Calu3 (cell line): Measurements from ENCODE around the gene SPINK13. TPM values are rescaled to one million over a fixed set of nuclear protein-coding genes. Genes with fewer than 3 reads are reported as not detected.

Source experiments
- BruUV-seq: library from RNA; stranded (reverse); fragments of 400-500 nt; replicated peaks from 2 replicates; lab custom pipeline; 2021; lab: Mats Ljungman, UMichigan
- CTCF ChIA-PET: fragments of 300-600 bp; sonication (Branson Sonifier 250); formaldehyde crosslinking; loops from one replicate; lab custom pipeline; 2022; ENCODE audit warnings: antibody characterized with exemption; lab: Charles Lee
- DNase-seq: peaks from one replicate; pipeline ENCODE4 v3.0.0; 2022
- H3K27ac Mint-ChIP-seq: one replicate; pipeline ENCODE4 v1.8.0; 2022; ENCODE audit warnings: mixed read lengths; ENCODE audit not compliant: unreplicated experiment
- H3K27me3 Mint-ChIP-seq: one replicate; pipeline ENCODE4 v1.8.0; 2022; ENCODE audit warnings: mixed read lengths; ENCODE audit not compliant: unreplicated experiment
- H3K36me3 Mint-ChIP-seq: one replicate; pipeline ENCODE4 v1.8.0; 2022; ENCODE audit warnings: mild to moderate bottlenecking, moderate library complexity, mixed read lengths; ENCODE audit not compliant: insufficient read depth, unreplicated experiment
- H3K4me1 Mint-ChIP-seq: one replicate; pipeline ENCODE4 v1.8.0; 2022; ENCODE audit warnings: mild to moderate bottlenecking, low read depth, mixed read lengths; ENCODE audit not compliant: unreplicated experiment
- H3K4me3 Mint-ChIP-seq: one replicate; pipeline ENCODE4 v1.8.0; 2022; ENCODE audit warnings: mild to moderate bottlenecking, low read depth, moderate library complexity, mixed read lengths; ENCODE audit not compliant: unreplicated experiment
- H3K9me3 Mint-ChIP-seq: one replicate; pipeline ENCODE4 v1.8.0; 2022; ENCODE audit warnings: low read depth, mixed read lengths; ENCODE audit not compliant: unreplicated experiment
- CTCF ChIP-seq: fragments of 200-600 bp; IDR thresholded peaks from one replicate; pipeline ENCODE4 v1.8.0; 2022; ENCODE audit warnings: antibody characterized with exemption; ENCODE audit not compliant: unreplicated experiment
- intact Hi-C: fragments of 100-400 bp; cut with micrococcal nuclease; formaldehyde crosslinking; loops from one replicate; pipeline ENCODE4 v1.10.0; 2022; ENCODE audit not compliant: unreplicated experiment
- total RNA-seq: library from RNA; stranded (reverse); gene quantifications from 2 replicates; pipeline ENCODE4 v1.2.3, GENCODE V29; 2022

The SPINK13 gene
- total RNA-seq, 1 experiment from 2014 or later = not detected

DNA sequence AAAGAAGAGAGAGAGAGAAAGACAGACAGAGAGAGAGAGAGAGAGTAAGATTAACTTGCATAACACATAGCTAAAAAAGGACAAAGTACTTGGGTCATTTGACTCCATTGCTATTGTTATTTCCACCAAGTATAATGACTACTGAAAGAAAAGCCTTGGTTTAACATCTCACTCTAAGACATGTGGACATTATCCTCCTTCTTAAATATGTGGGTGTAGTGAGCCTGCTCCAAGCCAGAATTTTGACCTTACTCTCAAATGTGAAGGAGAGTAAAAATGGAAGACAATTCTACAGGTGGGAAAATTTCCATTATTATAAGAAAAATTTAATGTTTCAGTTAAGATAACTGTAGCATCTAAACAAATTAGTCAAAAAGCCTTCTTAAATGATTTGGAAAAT is 38.8 kb upstream of the SPINK13 start:
- no peaks in the 10 kb centered on the region for H3K36me3 Mint-ChIP-seq
- no peak overlapping the region for H3K4me3 Mint-ChIP-seq
- no peaks in the 10 kb centered on the region for H3K27me3 Mint-ChIP-seq
- CTCF ChIA-PET = interaction anchor here (0.7 kb wide), 2 partner anchors 39 to 294 kb away, joined by 3 to 4 read pairs; no protein-coding TSS in a partner anchor
- no peak for DNase-seq
- TF ChIP-seq CTCF = no peak
- no peaks in the 10 kb centered on the region for H3K4me1 Mint-ChIP-seq
- no peak overlapping the region for H3K27ac Mint-ChIP-seq
- intact Hi-C loops = no loop called here
- no peaks in the 10 kb centered on the region for H3K9me3 Mint-ChIP-seq
- BruUV-seq = no TSS peak

DNA sequence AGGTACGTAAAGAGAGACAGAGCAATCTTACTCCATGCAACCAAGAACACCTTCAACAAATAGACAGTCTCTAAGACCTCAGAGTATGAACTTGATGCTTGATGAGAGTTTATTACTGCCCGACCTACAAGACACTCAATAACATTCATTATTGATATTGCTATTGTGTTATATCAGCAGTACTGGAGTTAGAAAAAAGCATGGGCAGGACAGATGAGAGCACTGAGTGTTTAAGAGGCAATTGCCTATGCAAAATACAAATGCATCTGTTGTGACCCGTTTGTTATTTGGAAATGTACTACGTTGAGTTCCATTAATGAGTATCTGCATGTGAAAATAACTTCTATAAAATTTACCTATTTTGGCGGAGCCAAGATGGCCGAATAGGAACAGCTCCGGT is 38.4 kb upstream of the SPINK13 start:
- BruUV-seq = no TSS peak
- Mint-ChIP-seq H3K27me3 (no peaks in the 10 kb centered on the region), H3K27ac (no peak overlapping the region), H3K4me3 (no peak overlapping the region), H3K36me3 (no peaks in the 10 kb centered on the region), H3K9me3 (no peaks in the 10 kb centered on the region), H3K4me1 (no peaks in the 10 kb centered on the region)
- no peak for DNase-seq
- no peak for TF ChIP-seq CTCF
- CTCF ChIA-PET = no interaction called here
- intact Hi-C loops = no loop called here

- H3K4me1 Mint-ChIP-seq = no peaks in the 10 kb centered on the region
- H3K4me3 Mint-ChIP-seq = no peak overlapping the region
Observed at GRCh38 chr5:148237785-148238417, 30.7 kb upstream of the SPINK13 start.

GRCh38 chr5:148238418-148238794 is 30.2 kb upstream of the SPINK13 start, which contains the start of gene MARCOL:
Gene MARCOL (plus strand): TSS chr5:148238525. CDS start chr5:148238598, 73 bp downstream.
- Mint-ChIP-seq H3K4me1 (no peaks in the 10 kb centered on the region), H3K9me3 (no peaks in the 10 kb centered on the region), H3K4me3 (no peak within 1 kb of the TSS), H3K36me3 (no peaks in the 10 kb centered on the region), H3K27ac (no peak within 1 kb of the TSS), H3K27me3 (no peaks in the 10 kb centered on the region)
- CTCF ChIA-PET = no interaction called here
- DNase-seq = no peak
- no peak for TF ChIP-seq CTCF
- BruUV-seq = no TSS peak
- intact Hi-C loops = no loop called here

More at GRCh38 chr5:148237785-148238417, 30.7 kb upstream of the SPINK13 start:
- TF ChIP-seq CTCF = no peak
- intact Hi-C loops = no loop called here
- Mint-ChIP-seq H3K27ac (no peak overlapping the region), H3K9me3 (no peaks in the 10 kb centered on the region), H3K27me3 (no peaks in the 10 kb centered on the region), H3K36me3 (no peaks in the 10 kb centered on the region)
- BruUV-seq = no TSS peak
- no peak for DNase-seq
- CTCF ChIA-PET = no interaction called here
